Kasumi-1 (cell line): Measurements from ENCODE around the gene TMEM200C.
"Not testable (repeated sequence)": the region's sequence is repeated elsewhere in the genome, so short reads cannot be mapped to it uniquely, and the experiment has no call there.

Experiments
- DNase-seq, 2 experiments: peaks; one replicate each; lab custom pipeline; 2025; lab: John Stamatoyannopoulos, UW

Gene TMEM200C

DNA sequence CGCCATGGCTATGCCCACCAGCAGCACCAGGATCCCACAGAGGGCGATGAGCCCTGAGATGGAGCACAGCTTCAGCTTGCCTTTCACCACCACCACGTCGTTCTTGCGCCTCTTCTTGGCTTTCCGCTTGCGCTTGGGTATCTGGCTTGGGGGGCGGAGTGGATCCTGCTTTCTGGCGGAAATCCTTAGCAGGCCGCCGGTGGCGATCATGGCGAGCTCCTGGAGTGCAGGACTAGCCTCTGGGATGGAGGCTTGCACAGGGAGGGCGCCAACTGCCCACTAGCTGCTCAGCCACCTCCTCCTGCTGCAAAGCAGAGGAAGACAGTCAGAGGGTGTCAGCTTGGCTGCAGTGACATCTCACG lies 3.5 kb downstream of the TMEM200C start:
- no peak for DNase-seq

DNA sequence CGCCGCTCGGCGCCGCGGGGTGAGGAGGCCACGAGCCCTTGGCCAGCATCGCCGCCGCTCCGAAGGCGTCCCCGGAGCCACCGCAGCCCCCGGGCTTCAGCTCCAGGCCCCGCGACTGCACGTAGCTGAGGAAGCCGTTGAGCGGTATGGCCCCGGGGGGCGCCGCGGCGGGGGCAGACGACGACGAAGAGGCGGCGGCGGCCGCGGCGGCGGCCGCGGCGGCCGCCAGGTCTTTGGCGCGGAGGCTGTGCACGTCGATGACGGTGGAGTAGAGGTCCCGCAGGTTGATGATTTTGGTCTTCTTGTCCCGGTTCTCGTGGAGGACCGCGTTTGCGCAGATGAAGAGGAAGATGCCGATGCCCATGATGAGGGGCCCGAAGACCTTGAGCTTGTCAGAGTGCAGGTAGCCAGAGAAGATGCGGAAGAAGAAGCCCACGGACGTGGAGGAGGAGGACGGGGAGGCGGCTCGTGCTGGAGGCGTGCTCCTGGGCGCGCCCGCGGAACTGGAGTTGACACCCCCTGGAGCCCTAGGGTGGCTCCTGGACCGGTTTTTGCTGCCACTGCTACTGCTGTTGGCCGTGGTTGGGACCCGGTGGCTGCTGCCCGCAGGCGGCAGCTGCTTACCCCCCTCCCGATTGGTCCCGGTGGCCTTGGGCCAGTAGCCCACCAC lies 4.0 kb downstream of the TMEM200C start:
- DNase-seq = no peak

DNA sequence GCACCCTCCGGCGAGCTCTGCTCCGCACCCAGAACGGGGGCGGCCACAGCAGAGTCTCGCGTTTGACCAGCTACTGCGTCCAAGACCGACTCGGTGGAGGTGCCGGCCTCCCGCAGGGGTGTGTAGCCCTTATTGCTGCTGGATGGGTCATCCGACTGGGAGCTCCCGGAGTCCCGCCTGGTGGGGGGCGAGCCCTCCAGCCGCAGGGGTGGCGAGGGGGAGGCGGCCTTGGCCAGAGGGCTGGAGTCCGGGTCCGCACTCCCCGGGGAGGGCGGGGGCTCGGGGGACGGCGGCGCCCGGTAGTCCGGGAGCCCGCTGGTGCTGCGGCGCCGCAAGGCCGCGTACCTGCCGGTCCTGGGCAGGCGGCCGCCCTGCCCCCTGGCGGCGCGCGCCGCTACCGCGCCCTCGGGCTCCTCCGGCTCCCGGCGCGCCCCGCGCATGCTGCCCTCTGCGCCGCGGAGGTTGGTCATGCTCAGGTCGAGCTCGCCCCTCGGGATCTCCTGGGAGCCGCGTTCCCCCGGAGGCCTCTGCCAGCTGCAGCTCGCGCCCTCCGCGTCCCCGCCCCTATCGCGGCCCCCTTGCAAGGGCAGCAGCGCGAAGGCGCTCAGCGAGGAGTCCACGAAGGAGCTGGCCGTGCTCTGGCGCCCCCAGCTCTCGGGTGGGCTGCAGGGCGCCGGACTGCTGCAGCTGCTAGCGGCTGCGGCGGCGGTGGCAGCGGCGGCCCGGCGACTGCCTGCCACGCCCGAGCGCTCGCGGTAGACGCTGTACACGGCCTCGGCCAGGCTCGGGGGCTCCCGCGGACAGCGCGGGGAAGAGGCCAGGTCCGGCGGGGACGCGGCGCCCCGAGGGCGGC lies 4.8 kb downstream of the TMEM200C start:
- no peak for DNase-seq

DNA sequence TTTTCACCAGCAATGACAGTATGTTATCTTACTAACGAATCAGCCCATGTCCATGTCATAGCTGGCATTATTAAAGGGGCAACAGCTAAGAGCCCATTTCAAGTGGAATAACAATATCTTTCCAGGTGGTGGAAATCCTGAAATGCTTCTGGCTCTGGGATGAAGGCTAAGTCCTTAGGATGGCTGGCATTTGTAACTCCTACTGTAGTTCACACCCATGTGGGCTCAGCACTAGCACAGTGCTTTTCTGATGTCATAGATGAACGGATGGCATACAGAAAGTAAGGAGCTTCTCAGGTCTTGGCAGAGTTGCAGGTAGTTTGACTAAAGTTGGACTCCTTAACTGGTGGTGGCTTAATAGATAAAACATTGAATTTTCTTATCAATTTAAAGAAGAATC lies 10.0 kb downstream of the TMEM200C start:
- DNase-seq = no peak

DNA sequence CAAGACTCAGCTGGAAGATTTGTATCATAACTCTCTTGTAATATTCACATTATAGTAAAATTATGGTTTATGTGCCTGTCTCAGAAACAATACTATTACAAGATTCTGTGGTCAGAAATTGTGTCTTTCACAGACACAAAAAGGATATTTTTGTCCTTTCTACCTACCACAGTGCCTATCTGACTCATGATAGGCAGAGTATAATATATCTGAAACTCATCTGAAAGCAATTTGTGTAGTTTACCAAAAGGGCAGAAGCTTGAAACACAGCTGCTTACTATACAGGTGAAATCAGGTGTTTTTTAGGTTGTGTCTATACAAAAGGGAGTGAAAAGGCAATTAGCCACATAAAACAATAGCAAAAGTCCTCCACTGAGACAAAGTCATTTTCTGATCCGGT lies 10.9 kb downstream of the TMEM200C start:
- no peak for DNase-seq

DNA sequence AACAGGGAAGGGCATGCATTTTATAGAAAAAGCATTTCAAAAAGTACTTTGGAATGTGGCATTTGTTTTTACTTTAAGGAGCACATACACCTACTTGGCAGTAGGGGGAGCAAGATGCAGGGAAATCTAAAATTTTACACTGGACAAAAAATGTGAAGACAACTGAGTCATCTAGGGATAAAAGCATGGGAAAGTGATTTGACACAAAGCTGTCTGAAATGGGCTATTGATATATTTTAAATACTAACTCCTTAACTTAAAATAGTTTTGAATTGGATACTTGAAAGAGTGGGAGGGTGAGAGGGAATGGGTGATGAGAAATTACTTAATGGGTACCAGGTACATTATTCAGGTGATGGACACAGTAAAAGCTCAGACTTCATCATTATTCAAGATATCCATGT lies 15.8 kb downstream of the TMEM200C start:
- peak; percentile 12 to 26 for DNase-seq

DNA sequence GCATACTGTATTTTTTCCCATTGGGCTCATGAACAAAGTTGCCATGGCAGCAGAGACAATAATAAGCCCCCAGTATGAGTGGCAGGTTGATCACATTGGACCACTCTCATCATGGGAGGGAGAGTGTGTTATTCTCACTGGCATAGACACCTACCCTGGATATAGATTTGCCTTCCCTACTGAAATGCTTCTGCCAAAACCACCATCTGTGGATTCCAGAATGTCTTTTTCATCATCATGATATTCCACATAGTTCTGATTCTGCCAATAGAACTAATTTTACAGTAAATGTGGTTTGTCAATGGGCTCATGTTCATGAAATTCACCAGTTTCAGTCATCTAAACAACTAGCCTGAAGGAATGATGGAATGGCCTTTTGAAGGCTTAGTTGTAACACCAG lies 18.4 kb downstream of the TMEM200C start:
- no peak for DNase-seq

DNA sequence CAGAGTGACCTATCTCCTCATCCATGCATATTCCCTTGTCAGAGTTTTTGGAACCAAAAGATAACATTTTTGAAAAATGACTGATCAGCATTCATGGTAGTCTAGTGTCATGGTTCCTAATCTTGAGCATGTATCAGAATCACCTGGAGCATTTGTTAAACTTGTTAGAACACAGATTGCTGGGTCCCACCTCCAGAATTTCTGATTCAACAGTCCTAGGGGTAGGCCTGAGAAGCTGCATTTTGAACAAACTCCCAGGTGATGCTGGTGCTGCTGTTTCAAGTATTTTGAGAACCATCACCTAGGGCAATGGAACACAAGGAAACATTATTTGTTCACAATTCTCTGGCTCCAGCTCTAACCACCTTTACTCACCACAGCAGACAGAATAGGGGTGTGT lies 21.0 kb downstream of the TMEM200C start:
- DNase-seq = no peak

DNA sequence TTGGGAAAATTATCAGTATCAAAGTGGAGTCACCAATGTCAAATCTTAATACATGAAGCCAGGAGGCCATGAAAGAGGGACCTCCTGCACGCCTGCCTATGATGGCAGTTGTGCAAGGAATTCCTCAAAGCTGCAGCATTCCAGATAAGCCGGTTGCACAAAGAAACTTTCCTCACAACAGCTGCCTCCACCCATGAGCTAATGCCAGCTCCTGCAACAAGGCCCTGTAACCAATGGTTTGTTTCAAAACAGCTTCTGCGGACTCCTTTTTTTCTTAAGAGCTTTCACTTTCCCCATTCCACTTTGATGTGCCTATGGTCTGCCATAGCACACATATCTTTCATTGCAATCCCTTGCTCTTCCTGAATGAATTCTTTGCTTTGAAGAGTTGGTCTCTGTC lies 22.4 kb downstream of the TMEM200C start:
- DNase-seq = no peak

DNA sequence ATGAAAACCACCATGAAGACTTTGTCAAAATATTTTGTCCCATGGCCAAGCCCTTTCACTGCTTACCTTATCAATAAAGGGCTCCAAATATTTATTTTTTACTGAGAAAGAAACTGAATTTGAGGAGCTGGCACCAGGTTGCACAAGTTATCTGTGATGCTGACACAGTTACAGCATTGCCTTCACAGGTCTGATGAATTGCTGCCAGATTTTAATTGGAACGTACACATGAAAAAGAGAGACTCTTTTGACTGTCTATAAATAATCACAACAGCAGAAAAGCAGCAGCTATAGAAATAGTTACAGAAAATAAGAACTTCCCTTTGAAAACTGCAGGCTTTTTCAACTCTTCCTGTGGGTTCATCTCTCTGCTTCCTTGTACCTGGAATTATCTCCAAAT lies 23.9 kb downstream of the TMEM200C start:
- no peak for DNase-seq

DNA sequence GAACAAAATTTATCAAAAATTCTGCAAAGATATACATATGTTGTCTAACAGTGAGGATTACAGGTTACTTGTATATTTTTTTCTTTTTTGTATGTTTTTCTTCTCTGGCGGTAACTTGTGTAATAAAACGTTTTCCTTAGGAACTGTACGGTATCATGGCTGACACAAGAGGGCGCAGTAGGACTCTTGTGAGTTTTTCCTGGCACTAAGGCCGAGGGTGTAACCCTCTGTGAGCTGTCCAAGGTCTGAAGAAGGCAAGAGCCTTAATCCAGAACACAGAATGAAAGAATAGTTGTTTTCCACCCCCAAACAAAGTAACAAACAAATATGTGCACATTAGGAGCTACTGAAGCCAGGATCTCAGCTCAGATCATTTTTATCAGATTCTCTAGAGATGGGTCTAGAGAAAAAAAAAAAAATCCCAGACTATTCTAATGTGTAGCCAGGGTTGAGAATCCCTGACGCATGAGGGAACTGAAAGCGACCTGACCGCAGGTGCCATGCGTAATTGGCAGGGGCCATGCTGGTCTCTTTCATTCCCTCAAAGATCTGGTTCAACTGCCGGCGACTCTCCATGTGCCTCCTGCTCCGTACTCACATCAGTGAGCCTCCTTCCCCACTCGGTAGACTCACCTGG lies 27.0 kb downstream of the TMEM200C start:
- peak; percentile 87 for DNase-seq

DNA sequence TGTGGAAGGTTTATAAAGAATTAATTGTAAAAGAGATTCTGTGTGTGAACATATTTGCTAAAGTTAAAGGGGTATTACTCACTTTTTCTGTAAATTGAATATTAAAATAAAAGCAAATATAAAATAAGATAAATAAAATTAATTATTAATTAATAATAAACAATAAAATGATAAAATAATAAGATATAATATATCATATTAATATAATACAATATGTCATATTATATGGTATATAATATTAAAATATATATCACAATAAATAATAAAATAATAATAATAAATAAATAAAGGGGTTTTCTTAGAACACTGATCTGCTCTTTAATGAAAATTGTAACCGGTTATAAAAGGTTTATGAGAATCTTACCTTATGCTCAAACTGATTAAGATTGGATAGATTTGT lies 29.8 kb downstream of the TMEM200C start:
- DNase-seq = no peak

DNA sequence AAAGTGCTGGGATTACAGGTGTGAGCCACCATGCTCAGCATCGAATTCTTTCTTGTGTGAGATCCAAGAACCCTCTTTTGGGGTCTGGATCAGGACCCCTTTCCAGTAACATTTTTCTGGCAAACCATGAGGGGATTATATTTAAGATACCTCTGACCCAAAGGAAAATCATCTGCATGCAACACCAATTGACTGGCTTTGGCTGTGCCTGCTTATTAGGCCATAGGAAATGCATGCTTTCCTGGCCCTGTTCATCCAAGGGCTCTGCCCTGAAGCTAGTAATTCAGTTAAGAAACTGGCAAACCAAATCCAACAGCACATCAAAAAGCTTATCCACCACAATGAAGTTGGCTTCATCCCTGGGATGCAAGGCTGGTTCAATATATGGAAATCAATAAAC lies 33.2 kb downstream of the TMEM200C start:
- DNase-seq = not testable (repeated sequence)

DNA sequence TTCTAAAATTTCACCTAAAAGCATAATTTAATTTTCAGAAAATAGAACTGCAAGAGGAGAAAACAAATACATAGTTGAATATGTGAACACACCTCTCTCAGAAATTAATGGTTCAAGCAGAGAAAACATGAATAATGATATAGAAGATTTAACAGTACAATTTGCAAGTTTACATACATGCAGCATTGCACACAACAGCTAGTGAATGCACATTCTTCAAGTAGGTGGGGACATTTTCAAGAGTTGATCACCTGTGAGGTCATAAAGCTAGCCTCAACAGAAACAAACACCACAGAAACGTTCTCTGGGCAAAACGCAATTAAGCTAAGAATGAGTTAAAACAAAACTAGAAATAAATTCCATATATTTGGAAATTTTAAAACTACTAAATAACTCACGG lies 38.1 kb downstream of the TMEM200C start:
- DNase-seq = no peak

DNA sequence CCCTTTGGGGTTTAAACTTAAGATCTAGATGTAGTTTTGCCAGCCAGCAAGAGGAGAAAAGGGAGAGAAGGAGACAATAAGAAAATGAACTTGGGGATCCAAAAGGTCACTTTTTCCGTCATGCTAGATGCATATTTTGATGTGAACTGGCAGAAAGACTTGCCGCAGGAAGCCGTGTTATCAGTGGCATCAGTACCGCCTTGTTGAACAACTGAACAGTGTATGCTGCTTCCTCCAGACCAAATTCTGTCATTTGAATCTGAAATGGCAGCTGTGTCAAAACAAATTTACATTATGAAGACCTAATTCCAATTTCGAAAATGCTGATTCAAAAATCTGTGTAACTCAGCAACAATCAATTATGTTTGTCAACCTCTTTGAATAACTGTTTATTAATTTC lies 42.1 kb downstream of the TMEM200C start:
- DNase-seq = no peak

DNA sequence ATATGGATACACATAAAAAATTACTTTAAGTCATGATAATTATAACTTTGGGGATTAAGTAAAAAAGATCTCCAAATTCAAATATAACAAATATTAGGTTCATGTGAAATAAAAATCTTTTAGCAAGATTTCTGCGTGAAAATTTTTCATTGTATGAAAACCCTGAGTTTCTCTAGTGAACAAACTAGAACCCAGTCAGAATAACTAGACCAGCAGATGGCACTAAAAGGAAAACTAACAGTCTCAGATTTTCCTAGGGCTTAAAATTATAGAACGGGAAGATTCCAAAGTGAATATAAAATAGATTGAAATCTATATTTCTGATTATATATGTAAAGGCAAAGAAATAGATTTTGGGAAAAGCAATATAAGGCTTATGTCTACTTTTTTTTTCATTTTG lies 43.3 kb downstream of the TMEM200C start:
- peak in 1 of 2 experiments; percentile 20 for DNase-seq

DNA sequence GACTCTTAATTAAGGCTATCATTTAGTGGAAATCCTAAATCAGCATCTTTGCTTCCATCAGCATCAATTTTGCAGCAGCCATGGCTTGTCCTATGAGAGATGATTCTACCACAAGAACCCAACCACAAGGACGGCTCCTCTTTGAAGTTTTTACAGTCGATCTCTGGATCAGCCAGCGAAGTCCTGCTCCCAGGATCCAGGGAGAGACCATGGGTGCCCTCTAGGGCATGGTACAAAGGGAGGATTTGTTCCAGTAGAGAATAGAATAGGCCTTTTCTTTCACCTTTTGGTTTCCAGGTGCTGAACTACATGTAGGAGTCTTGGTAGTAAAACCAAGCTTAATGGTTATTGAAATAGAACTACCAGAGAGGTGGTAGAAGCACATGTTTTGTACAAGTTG lies 52.7 kb downstream of the TMEM200C start:
- DNase-seq = no peak

DNA sequence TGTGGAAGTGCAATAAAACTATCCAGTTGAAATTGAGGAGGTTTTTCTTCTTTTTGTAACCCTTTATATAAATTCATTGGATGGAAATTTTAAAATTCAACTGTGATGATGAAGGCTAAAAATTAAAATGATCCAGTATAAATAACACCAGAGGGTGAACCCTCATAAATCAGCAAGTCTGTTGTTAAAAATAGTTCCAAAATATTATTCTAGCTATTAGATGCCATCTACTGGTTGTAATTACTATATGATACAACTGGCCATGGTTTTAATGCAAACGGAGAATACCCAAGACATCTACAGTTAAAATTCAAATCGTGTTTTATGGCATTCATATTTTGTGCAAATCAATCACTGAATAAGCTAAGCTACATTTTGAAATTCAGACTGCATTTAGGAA lies 53.8 kb downstream of the TMEM200C start:
- no peak for DNase-seq

DNA sequence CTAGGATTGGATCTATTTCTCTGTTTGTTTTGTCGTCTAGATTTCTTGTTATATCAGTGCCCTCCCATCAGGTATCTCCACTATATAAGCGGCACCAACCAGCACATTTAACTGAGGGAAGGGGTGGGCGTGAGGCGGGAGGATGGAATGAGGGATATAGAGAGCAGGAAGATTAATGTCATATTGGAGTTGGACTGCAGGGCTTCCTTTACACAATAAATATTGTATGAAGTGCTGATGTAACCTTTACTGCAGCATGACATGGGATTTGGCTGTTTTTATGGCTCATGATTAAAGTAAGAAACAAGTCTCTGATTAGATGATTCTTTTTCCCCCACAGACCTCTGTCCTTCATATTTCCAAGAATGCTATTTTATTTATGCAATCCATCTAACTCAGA lies 54.8 kb downstream of the TMEM200C start:
- no peak for DNase-seq

DNA sequence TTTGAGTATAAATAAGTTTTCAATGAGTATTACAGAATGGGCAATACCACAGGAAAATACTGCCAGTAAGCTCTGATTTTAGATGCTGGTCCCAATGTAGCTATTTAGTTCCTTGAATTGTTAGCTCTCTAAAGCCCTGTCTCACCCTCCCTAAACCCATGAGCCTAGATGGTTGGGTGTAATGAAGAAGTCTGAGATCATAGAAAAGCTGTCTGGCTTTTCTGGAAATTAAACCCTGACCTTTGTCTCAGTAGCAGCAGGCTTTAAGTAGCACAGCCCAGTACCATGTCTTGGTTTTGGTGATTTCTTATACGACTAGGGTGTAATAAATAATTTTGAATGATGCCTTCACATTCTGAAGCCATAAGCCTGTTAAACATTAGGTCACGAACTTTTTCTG lies 55.3 kb downstream of the TMEM200C start:
- DNase-seq = no peak

DNA sequence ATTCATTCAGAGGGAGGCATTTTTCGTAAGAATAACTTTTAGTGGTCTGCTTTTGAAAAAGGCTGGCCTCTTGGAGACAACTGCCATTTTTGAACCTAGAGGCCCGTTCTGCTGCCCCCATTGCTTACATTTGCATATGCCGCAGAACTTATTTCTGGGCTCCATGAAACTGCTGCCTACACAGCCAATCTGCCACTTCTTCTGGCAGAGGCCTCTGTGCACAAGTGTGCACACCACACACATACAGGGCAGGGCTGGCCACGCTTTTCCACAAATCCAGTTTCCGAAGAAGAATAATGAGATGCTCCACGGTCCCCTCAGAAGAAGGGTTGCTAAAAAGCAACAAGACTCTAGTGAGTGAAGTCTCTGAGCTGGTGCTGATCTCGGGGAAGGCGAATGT lies 56.2 kb downstream of the TMEM200C start:
- no peak for DNase-seq
